Activated naive CD8-positive, alpha-beta T cell treated with anti-CD3 and anti-CD28 coated beads for 36 hours (primary cell): ENCODE measurements around the gene MYH4. TPM values are rescaled to one million over a fixed set of nuclear protein-coding genes. Genes with fewer than 3 reads are reported as not detected.

Source experiments
- total RNA-seq, 2 experiments: library from RNA; stranded (reverse); gene quantifications; one replicate each; pipeline ENCODE4 v1.2.3, GENCODE V29; 2021

The MYH4 gene
- total RNA-seq, 2 experiments from 2014 or later = not detected

Other genes with a start within 250 kb of the MYH4 start
- not detected for gene MYH13, start 96.6 kb downstream of the MYH4 start, total RNA-seq
- not detected for gene MYH8, start 47.6 kb downstream of the MYH4 start, total RNA-seq
- gene MYH1, start 49.0 kb upstream of the MYH4 start, total RNA-seq = not detected
- gene MYH2, start 80.1 kb upstream of the MYH4 start, total RNA-seq = not detected
- gene MYH3, start 187.8 kb upstream of the MYH4 start, total RNA-seq = 1 to 10 TPM; 3.2 to 3.4 TPM
- 10 to 100 TPM; 55.1 to 56.1 TPM for gene SCO1, start 228.0 kb upstream of the MYH4 start, total RNA-seq
- 10 to 100 TPM; 12.9 to 13.2 TPM for gene ADPRM, start 228.0 kb upstream of the MYH4 start, total RNA-seq